Measurements from ENCODE around the gene FKBP5. TPM values are rescaled to one million over a fixed set of nuclear protein-coding genes. Genes with fewer than 3 reads are reported as not detected.
A peak's percentile ranks its signal among the peaks of the same experiment; 100 is the strongest.

Gene FKBP5
- total and polyA plus RNA-seq, 9 of the 15 experiments (the other 6 are each of a cell fraction or from before 2014, with no cell fraction given), result 32.7 to 151 (median 75.0) TPM

- TF ChIP-seq CEBPG (CRISPR knock-in tag; IDR thresholded peaks at IDR 0.05), result no peak
- no peak for TF ChIP-seq CEBPG (tag; conservative IDR thresholded peaks at IDR 0.05 in 1 of 2, IDR thresholded peaks at IDR 0.05 in 1 of 2)
- no peak for TF ChIP-seq MLX (CRISPR knock-in tag; conservative IDR thresholded peaks at IDR 0.05)
- TF ChIP-seq POLR3G (IDR thresholded peaks at IDR 0.05; ENCODE audit: extremely low read depth, insufficient read length, insufficient replicate concordance), result no peak
- no peak for TF ChIP-seq MED1 (CRISPR knock-in tag; IDR thresholded peaks at IDR 0.05; ENCODE audit: borderline replicate concordance)
- TF ChIP-seq SLC30A9 (CRISPR knock-in tag; IDR thresholded peaks at IDR 0.05), result no peak
- TF ChIP-seq PATZ1 (CRISPR knock-in tag; IDR thresholded peaks at IDR 0.05; ENCODE audit: borderline replicate concordance), result no peak
- 0 out of 2 replicates have a peak, but pooled peaks have one; percentile 62 for TF ChIP-seq DPF2 (IDR thresholded peaks at IDR 0.05)
- TF ChIP-seq NR4A1 (CRISPR knock-in tag; IDR thresholded peaks at IDR 0.05), result no peak
- TF ChIP-seq NR4A1 (tag; IDR thresholded peaks at IDR 0.05), result no peak
- no peak for TF ChIP-seq ELF4 (CRISPR knock-in tag; IDR thresholded peaks at IDR 0.05)
- no peak for TF ChIP-seq PHF8 (IDR thresholded peaks at IDR 0.05; ENCODE audit: borderline replicate concordance, low read length)
- TF ChIP-seq ZNF12 (CRISPR knock-in tag; IDR thresholded peaks at IDR 0.05), result no peak
- peak; percentile 53; the same call in 1 of the 2 replicates for TF ChIP-seq NFATC3 (IDR thresholded peaks at IDR 0.05)
- TF ChIP-seq IRF1 (CRISPR knock-in tag; IDR thresholded peaks at IDR 0.05; ENCODE audit: borderline replicate concordance), result no peak
- TF ChIP-seq RNF219 (CRISPR knock-in tag; IDR thresholded peaks at IDR 0.05), result no peak
- no peak for TF ChIP-seq HOXB6 (CRISPR knock-in tag; IDR thresholded peaks at IDR 0.05; ENCODE audit: borderline replicate concordance)
- TF ChIP-seq PHF21A (IDR thresholded peaks at IDR 0.05; ENCODE audit: borderline replicate concordance, low read depth), result 0 out of 2 replicates have a peak, but pooled peaks have one; percentile 33
- no peak for TF ChIP-seq ARID3B (CRISPR knock-in tag; IDR thresholded peaks at IDR 0.05; ENCODE audit: borderline replicate concordance)
Measured at GRCh38 chr6:35687658-35688604, 784 bp downstream of the FKBP5 start (continued).
